Midbrain (tissue), 1 donor: ENCODE results near the gene RAB11FIP4.
"Not testable (repeated sequence)": the region's sequence is repeated elsewhere in the genome, so short reads cannot be mapped to it uniquely, and the experiment has no call there.

Experiments
- DNase-seq: peaks from one replicate; lab custom pipeline; 2025; lab: John Stamatoyannopoulos, UW

RAB11FIP4 gene

GRCh38 chr17:31391496-31391949 lies at the start of gene RAB11FIP4:
Gene RAB11FIP4, plus strand, starts transcription at chr17:31391675. Its CDS starts 178 bp downstream, at chr17:31391853.
- peak; percentile 70 for DNase-seq

GRCh38 chr17:31345191-31345747 lies 46.2 kb upstream of the RAB11FIP4 start:
- DNase-seq = not testable (repeated sequence)

GRCh38 chr17:31349454-31349853 lies 42.0 kb upstream of the RAB11FIP4 start:
- no peak for DNase-seq

GRCh38 chr17:31355935-31356334 lies 35.5 kb upstream of the RAB11FIP4 start:
- DNase-seq = no peak

- no peak for DNase-seq
These were observed 34.4 kb upstream of the RAB11FIP4 start for GRCh38 chr17:31357091-31357490.

- no peak for DNase-seq
These were observed 33.6 kb upstream of the RAB11FIP4 start for GRCh38 chr17:31357839-31358394.

GRCh38 chr17:31364012-31364411 lies 27.5 kb upstream of the RAB11FIP4 start:
- no peak for DNase-seq

GRCh38 chr17:31366088-31366487 lies 25.4 kb upstream of the RAB11FIP4 start:
- no peak for DNase-seq

GRCh38 chr17:31369266-31369665 lies 22.2 kb upstream of the RAB11FIP4 start:
- DNase-seq = no peak

GRCh38 chr17:31371511-31372097 lies 19.9 kb upstream of the RAB11FIP4 start:
- DNase-seq = no peak

GRCh38 chr17:31373150-31374093 lies 18.1 kb upstream of the RAB11FIP4 start:
- DNase-seq = peak; percentile 84

- no peak for DNase-seq
These were observed 17.4 kb upstream of the RAB11FIP4 start for GRCh38 chr17:31374094-31374447.

GRCh38 chr17:31374503-31374902 lies 17.0 kb upstream of the RAB11FIP4 start:
- no peak for DNase-seq

GRCh38 chr17:31378638-31379037 lies 12.8 kb upstream of the RAB11FIP4 start:
- DNase-seq = no peak

- peak; percentile 15 for DNase-seq
These were observed 11.8 kb upstream of the RAB11FIP4 start for GRCh38 chr17:31379597-31380205.

- DNase-seq = no peak
These were observed 10.3 kb upstream of the RAB11FIP4 start for GRCh38 chr17:31381165-31381668.

- not testable (repeated sequence) for DNase-seq
These were observed 8.7 kb upstream of the RAB11FIP4 start for GRCh38 chr17:31382668-31383275.

GRCh38 chr17:31383488-31383887 lies 8.0 kb upstream of the RAB11FIP4 start:
- DNase-seq = not testable (repeated sequence)

GRCh38 chr17:31385428-31386285 lies 5.8 kb upstream of the RAB11FIP4 start:
- no peak for DNase-seq

GRCh38 chr17:31386542-31387075 lies 4.9 kb upstream of the RAB11FIP4 start:
- DNase-seq = no peak
